DMS 273 treated with DMSO at 0.1 percent for 48 hours (cell line): ENCODE measurements around the gene RNF175.

Source experiments
- DNase-seq: peaks from one replicate; lab custom pipeline; 2025; lab: John Stamatoyannopoulos, UW

The RNF175 gene

DNA sequence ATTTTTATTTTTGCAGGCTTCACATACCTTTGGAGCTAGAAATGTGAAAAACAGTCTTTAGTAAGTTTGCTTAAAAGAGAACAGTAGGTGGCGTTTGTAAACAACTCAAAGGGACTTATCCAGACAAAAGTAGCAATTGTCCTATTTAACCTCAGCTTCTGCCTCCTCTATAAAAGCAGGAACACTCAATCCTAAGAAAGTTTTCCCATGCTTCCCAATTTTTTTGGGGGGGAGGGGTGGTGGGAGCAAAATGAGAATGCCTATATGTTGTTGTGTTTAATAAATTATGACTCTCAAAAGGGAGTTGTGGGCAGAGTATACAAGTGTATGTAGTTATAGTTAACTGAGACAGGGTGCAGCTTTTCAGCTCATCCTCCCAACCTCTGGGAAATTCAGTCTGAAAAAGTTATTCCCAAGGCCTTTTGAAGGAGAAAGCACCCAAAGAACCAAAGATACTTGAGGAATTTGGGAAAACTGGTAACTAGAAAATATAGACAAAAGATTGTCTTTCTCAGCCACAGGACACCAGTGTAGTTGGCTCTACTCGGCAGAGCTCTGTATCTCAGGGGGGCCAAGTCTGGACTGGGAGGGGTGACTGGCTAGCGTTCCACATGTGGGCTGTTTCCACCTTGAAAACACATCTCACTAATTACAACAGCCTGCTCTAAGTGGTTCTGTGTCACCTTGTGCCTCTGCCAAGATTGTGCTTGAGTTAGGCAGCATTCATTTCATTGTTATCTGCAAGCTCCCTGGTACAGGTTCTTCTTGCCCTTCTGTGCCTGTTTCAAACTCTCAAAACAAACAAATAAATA, 26.3 kb upstream of the RNF175 start:
- no peak for DNase-seq

- DNase-seq = no peak
Observed at GRCh38 chr4:153784166-153784699, 24.4 kb upstream of the RNF175 start.

DNA sequence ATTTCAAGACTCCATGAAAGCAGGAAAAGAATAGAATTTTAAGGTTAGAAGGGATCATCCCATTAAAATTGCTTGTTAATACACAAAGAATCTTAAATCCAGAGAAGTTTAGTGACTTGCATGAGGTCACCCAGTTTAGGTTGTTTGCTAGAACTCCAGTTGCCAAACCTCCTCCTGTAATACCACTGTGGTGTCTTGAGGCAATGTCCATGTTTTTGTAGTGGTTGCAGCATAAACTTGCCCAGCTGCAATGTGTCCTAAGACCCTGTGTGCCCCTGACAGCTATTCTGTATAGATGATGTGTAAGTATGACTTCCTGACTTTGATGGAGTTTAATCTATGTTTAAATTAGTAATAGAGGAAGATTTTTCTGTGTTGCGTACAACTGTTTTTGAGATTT, 22.8 kb upstream of the RNF175 start:
- DNase-seq = no peak

DNA sequence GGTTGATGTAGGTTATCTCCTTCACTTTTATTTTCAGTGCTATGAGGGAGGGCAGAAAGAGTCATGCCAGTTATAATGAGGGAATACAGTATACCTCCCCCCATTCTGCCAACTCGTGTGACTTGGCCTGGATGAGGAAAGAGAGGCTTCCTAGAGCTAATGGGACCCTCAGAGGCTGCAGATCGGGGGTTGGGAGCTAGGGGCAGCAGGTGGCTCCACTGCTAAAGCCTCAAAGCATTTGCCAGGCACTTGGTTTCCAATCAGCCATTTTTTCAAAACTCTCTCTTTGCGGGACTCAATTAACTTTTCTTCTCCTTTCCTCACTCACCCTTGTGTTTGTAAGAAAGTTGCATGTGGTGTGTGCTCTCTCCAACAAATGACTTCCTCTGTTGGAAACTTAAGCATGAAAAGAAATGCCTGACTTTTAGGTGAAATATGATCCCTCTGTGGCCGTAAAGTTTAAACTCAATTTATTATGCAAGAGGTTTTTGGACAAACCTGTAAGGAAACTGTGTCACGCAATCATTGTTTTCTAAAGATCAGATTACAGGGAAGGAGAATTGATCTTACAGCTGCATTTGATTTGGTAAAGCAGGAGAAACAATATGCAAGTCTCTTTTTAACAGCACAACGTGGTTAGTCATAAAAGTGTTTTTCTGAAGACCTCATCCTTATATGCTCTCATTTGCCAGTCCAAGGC, 22.0 kb upstream of the RNF175 start:
- DNase-seq = no peak

DNA sequence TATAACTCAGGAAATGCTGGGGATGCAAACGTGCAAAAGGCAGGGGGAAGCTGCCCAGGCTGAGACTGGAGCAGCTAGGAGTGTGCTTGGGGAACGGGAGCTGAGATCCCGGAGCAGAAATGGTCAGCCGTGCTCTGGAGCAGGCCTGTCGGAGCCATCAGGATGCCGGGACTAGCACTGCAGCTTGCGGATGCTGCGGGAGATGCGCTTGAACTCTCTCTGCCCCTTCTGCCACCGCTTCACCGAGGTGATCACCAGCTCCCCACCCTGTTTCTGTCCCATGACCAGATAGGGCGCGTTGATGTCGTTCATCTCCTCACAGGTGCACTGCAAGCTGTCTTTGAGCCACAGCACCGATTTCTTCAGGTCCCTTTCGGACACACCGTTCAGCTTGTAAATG, 21.5 kb upstream of the RNF175 start:
- no peak for DNase-seq

- DNase-seq = no peak
Observed at GRCh38 chr4:153780876-153781275, 21.1 kb upstream of the RNF175 start.

DNA sequence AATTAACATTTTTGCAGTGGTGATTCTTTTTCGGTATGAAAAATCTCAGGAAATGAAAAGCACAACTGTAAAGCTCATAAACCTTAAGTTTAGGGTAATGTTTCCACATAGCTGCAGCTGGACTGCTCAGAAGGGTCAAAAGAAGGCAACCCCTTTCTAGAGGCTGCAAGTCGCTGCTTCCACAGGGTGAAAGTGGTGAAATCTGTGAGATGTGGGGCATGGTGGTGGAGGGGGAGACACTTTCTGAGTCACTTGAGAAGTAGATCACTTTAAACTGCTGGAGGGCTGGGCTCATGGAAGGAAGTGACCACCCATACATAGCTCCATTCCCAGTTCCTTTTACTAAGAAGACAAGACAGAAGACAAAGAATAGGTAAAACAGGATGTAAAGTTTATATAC, 20.4 kb upstream of the RNF175 start:
- no peak for DNase-seq

- no peak for DNase-seq
Observed at GRCh38 chr4:153778383-153778782, 18.6 kb upstream of the RNF175 start.

DNA sequence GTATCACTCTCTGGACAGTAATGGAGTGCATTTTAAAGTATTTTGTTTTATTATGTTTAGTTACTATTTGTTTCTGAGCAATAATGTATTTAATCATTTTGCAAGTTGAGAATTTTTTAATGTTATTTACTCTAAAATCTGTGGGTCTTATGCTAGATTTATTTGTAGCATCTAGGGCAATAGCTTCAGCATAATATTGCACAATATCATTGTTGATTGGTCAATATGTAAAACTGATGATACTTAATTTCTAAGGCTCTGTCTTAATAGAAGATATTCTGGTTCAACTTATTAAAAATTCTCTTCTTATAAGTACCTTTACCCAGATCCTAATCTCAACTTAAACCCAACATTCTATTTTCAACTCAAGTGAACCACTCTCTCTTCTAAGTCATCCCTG, 17.6 kb upstream of the RNF175 start:
- no peak for DNase-seq

DNA sequence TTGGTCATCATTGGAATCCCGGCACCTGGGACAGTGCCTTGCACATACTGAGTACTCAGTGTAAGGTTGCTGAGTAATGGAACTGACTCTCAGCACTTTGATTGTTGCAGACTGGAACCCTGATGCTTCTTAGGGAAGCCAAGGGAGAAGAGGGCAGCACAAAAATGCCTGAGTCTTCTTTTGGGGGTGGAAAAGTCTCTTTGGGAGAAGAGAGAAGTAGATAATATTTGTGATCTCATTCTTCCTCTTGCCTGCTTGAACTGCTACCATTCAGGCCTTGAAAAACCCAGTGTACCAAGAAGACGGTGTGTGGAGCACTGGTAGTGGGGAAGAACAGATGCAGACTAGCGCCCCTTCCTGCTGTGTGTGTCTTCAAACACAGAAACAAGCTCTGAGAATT, 16.8 kb upstream of the RNF175 start:
- no peak for DNase-seq

DNA sequence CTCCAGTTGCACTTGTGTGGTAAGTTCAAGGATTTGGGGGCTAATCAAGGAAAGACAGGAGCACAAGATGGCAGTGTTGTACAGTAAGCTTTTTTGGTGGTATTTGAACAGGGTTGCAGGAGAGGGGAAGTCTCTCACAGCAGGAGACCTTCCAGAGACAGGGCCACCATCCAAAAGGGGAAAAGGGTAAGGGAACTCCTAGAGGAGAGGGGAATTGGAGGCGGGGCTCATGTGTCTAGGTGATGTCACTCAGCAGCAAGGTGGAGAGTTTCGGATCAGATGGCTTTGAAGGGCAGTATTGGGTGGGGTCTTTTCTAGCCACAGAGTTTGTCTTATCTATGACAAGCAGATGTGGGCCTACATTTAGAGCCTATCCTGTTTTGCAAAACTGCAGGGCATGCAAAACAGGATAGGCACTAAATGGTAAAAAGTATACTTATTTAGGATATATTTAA, 13.4 kb upstream of the RNF175 start:
- no peak for DNase-seq

DNA sequence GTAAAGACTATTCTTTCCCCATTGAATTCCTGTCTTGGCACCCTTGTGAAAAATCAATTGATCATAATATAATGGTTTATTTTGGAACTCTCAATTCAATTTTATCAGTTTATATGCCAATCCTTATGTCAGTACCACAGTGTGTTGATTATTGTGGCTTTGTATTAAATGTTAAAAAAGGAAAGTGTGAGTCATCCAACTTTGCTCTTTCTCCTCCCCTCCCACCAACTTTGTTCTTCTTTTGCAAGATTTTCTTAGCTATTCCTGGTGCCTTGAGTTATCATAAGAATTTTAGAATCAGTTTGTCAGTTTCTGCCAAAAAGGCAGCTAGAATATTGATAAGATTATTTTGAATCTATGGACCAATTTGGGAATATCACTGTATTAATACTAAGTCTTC, 11.2 kb upstream of the RNF175 start:
- DNase-seq = no peak

- no peak for DNase-seq
Observed at GRCh38 chr4:153766758-153767157, 6.9 kb upstream of the RNF175 start.

GRCh38 chr4:153765894-153766293, 6.1 kb upstream of the RNF175 start:
- DNase-seq = no peak

DNA sequence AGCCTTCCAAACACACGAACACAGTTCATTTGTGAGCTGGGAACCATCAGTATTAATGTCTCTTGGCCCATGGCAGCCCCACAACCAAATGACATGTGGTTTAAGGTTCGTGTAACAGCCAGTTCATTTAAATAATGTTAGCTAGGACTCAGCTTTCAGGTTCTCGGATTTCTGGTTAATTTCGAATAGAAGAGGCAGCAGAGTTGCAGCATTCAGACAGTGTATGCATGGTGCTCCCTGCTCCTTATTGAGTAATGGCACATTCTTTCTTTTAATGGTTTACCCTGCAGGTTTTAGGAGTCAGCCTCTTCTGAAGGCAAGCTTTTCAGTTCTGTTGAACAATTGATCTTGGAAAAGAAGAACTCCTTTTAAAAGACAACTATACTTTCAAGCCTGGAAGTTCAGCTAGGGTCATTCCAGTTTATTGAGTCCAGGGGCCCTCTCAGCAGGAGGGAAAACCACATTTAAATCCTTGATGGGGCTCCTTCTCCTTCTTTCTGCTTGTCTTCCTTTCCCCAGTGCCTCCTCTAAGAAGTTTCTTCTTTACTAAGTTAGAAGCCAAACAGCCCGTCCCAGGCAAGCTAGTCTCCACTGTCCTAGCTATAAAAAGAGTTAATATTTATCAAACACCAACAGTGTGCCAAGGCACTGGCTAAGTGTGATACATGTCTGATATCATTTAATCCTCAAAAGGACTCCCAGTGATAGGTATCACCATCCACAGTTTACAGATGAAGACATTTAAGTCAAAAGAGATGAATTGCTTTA, 5.0 kb upstream of the RNF175 start:
- no peak for DNase-seq

DNA sequence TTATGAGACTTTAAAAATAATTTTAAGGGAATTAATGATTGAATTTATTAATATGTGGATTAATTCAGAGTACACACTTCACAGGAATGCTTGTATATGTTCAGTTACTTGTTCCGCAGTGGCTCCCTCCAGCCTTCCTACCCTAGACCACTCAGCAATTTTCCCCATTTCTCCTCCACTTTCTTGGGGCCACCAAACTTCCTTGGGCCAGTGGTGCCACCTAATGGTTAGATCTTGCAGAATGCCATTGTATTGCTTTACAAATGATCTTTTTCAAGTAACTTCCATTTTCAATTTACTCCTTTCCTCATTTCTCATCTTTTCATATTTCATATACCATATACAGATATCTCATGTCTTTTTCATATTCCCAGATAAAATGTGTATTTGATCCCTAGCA, 3.6 kb upstream of the RNF175 start:
- DNase-seq = no peak

DNA sequence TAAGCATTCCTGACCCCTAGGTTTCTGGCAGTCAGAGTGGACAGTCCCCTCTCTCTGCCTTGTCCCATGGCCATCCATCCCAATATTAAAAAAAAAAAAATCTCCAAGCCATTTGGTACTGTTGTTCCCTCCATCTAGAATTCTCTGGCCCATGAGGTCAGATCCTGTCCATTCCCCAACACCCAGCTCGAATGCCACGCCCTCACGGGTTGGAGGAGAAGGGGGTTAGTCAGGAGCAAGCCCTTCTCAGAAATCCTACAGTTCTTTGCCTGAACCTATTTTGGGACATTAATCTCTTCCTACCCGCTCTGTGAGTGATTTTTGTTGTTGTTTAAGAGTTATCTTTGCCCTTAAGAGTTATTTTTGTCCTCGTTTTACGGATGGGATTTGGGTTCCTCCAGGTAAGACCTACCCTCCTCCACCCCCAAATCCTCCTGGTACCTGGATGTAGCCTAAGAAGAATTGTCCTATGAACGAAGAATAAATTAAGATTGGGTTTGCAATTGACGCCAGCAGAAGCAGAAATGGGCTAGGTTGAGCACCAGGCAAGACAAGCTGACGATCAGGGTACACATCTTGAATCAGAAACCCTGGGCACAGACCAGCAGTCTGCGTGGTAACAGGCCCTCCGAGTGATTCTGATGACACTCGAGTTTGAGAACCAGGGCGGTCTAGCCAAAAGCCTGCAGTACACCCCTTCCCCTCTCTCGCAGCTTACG, 977 bp downstream of the RNF175 start:
- DNase-seq = no peak

GRCh38 chr4:153758136-153758535, 1.7 kb downstream of the RNF175 start:
- no peak for DNase-seq

DNA sequence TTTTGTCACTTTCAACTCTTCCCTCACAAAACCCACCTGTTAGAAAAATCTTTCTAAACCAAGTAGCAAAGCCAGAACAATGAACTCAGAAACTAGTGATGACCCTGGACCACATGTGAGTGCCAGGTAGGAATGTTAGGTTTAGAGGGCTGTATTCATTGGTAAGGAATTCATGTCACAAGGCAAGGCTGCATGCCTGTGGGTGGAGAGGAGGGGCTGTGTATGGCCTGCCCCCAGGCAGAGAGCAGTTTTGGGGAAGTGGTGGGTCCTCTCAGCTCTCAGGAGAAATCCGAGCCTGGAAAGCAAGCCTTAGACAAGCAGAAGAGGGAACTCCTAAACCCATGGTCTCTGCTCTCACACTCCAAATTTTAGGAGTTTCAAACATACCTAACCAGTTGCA, 2.4 kb downstream of the RNF175 start:
- DNase-seq = no peak

- no peak for DNase-seq
Observed at GRCh38 chr4:153755186-153755585, 4.6 kb downstream of the RNF175 start.

GRCh38 chr4:153750197-153750817, 9.5 kb downstream of the RNF175 start:
- peak; percentile 9 for DNase-seq
